ENCODE results near the gene HACD1.

The HACD1 gene

GRCh38 chr10:17586821-17587234 is 30.3 kb downstream of the HACD1 start:
- no peak overlapping the region for H3K4me3 ChIP-seq (ENCODE audit: control insufficient read depth, low read depth, low read length)
- TF ChIP-seq CTCF (IDR thresholded peaks at IDR 0.05; ENCODE audit: control insufficient read depth, insufficient read depth, low read depth, low read length, missing control alignments): no peak
- DNase-seq (ENCODE audit: low read depth): no peak

DNA sequence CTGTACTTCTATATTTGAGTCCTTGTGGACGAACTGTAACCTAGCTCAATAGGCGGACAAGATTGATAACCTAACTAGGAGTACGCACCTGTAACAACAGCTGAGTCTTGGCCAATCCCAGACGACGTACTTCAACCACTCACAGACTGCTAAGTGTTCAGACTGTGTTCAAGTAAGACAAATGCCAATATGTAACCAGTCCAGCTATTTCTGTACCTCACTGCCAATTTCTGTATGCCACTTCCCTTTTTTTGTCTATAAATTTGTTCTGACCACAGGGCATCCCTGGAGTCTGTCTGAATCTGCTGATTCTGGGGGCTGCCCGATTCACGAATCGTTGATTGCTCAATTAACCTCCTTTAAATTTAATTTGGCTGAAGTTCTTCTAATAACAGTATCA is 32.2 kb downstream of the HACD1 start:
- no peak overlapping the region for H3K4me3 ChIP-seq (ENCODE audit: control insufficient read depth, low read depth, low read length)
- no peak for TF ChIP-seq CTCF (IDR thresholded peaks at IDR 0.05; ENCODE audit: control insufficient read depth, insufficient read depth, low read depth, low read length, missing control alignments)
- DNase-seq (ENCODE audit: low read depth): no peak

- H3K4me3 ChIP-seq (ENCODE audit: control insufficient read depth, low read depth, low read length): no peak overlapping the region
- DNase-seq (ENCODE audit: low read depth): no peak
These were observed 36.3 kb downstream of the HACD1 start for GRCh38 chr10:17580885-17581284.

GRCh38 chr10:17578603-17579002 is 38.6 kb downstream of the HACD1 start:
- H3K4me3 ChIP-seq (ENCODE audit: control insufficient read depth, low read depth, low read length): no peak overlapping the region
- TF ChIP-seq CTCF (IDR thresholded peaks at IDR 0.05; ENCODE audit: control insufficient read depth, insufficient read depth, low read depth, low read length, missing control alignments): no peak
- DNase-seq (ENCODE audit: low read depth): no peak

More at GRCh38 chr10:17580885-17581284, 36.3 kb downstream of the HACD1 start:
- TF ChIP-seq CTCF (IDR thresholded peaks at IDR 0.05; ENCODE audit: control insufficient read depth, insufficient read depth, low read depth, low read length, missing control alignments): no peak

GRCh38 chr10:17576768-17577167 is 40.4 kb downstream of the HACD1 start:
- no peak overlapping the region for H3K4me3 ChIP-seq (ENCODE audit: control insufficient read depth, low read depth, low read length)
- no peak for DNase-seq (ENCODE audit: low read depth)
- TF ChIP-seq CTCF (IDR thresholded peaks at IDR 0.05; ENCODE audit: control insufficient read depth, insufficient read depth, low read depth, low read length, missing control alignments): no peak

- no peak overlapping the region for H3K4me3 ChIP-seq (ENCODE audit: control insufficient read depth, low read depth, low read length)
- DNase-seq (ENCODE audit: low read depth): no peak
- TF ChIP-seq CTCF (IDR thresholded peaks at IDR 0.05; ENCODE audit: control insufficient read depth, insufficient read depth, low read depth, low read length, missing control alignments): no peak
These were observed 52.3 kb downstream of the HACD1 start for GRCh38 chr10:17564911-17565310.

- H3K4me3 ChIP-seq (ENCODE audit: control insufficient read depth, low read depth, low read length): no peak overlapping the region
- DNase-seq (ENCODE audit: low read depth): no peak
- no peak for TF ChIP-seq CTCF (IDR thresholded peaks at IDR 0.05; ENCODE audit: control insufficient read depth, insufficient read depth, low read depth, low read length, missing control alignments)
These were observed 53.7 kb downstream of the HACD1 start for GRCh38 chr10:17563452-17563851.
